Fibroblast of lung (primary cell): ENCODE data around the gene CRYL1.

Source experiments
- CTCF ChIP-seq, 2 donors: IDR thresholded peaks in 1 of 2; conservative IDR thresholded peaks in 1 of 2; 1 replicate in 1 of 2; 2 replicates in 1 of 2; pipeline ENCODE4 v1.5.1; 2011 to 2012; ENCODE audit warnings: low read length in 2 of 2, control low read depth in 1 of 2, inconsistent platforms in 1 of 2, low read depth in 1 of 2, mild to moderate bottlenecking in 1 of 2
- EZH2 ChIP-seq: IDR thresholded peaks from 2 replicates; pipeline ENCODE4 v1.5.1; 2012; ENCODE audit warnings: low read length, control low read depth, mild to moderate bottlenecking; ENCODE audit errors: missing control alignments

- no peak for TF ChIP-seq EZH2
- no peak for TF ChIP-seq CTCF (conservative IDR thresholded peaks at IDR 0.05 in 1 of 2, IDR thresholded peaks at IDR 0.05 in 1 of 2; ENCODE audit: low read depth in 1 of 2, low read length in 2 of 2)
These were observed 169.2 kb downstream of the CRYL1 start for GRCh38 chr13:20356444-20356843.
